H1 (cell line): ENCODE results near the gene ASTN2. TPM values are rescaled to one million over a fixed set of nuclear protein-coding genes. Genes with fewer than 3 reads are reported as not detected.

Experiments used
- ASH2L ChIP-seq: fragments of 200-600, 300-600 bp; sonication (generic); IDR thresholded peaks from one replicate; pipeline ENCODE4 v1.7.1; 2017; ENCODE audit warnings: low read length
- BACH1 ChIP-seq: IDR thresholded peaks from 2 replicates; pipeline ENCODE4 v1.6.1; 2012; ENCODE audit warnings: low read length, improper control_type of control experiment
- BCL11A ChIP-seq, 2 experiments: IDR thresholded peaks; one replicate each; pipeline ENCODE4 v1.6.1; 2011; ENCODE audit warnings: low read depth in 2 of 2, low read length in 2 of 2, mild to moderate bottlenecking in 2 of 2
- CBX5 ChIP-seq: fragments of 300-800, 300-1000 bp; sonication (generic); IDR thresholded peaks from 2 replicates; pipeline ENCODE4 v1.7.1; 2016; ENCODE audit warnings: antibody characterized with exemption, low read length, low read depth
- CBX8 ChIP-seq: fragments of 300-800, 300-1000 bp; sonication (generic); IDR thresholded peaks from 2 replicates; pipeline ENCODE4 v1.7.1; 2016; ENCODE audit warnings: low read depth, low read length, borderline replicate concordance
- CEBPB ChIP-seq: IDR thresholded peaks from 2 replicates; pipeline ENCODE4 v1.6.1; 2012; ENCODE audit warnings: low read depth, low read length
- CHD1 ChIP-seq: IDR thresholded peaks from 2 replicates; pipeline ENCODE4 v1.6.1; 2012; ENCODE audit warnings: low read depth, low read length, improper control_type of control experiment
- CHD2 ChIP-seq: IDR thresholded peaks from 2 replicates; pipeline ENCODE4 v1.6.1; 2012; ENCODE audit warnings: low read length, improper control_type of control experiment
- CREB1 ChIP-seq: IDR thresholded peaks from 2 replicates; pipeline ENCODE4 v1.6.1; 2012; ENCODE audit warnings: inconsistent platforms
- FOSL1 ChIP-seq: IDR thresholded peaks from 2 replicates; pipeline ENCODE4 v1.6.1; 2011; ENCODE audit warnings: mild to moderate bottlenecking, low read depth, low read length, moderate library complexity; ENCODE audit not compliant: insufficient read depth
- GABPA ChIP-seq: IDR thresholded peaks from 2 replicates; pipeline ENCODE4 v1.6.1; 2011; ENCODE audit warnings: mild to moderate bottlenecking, low read length, moderate library complexity, borderline replicate concordance; ENCODE audit not compliant: insufficient read depth
- HDAC6 ChIP-seq: IDR thresholded peaks from one replicate; pipeline ENCODE4 v1.7.1; 2012; ENCODE audit warnings: low read depth, mild to moderate bottlenecking, inconsistent platforms, low read length, moderate library complexity
- KDM4A ChIP-seq: IDR thresholded peaks from one replicate; pipeline ENCODE4 v1.7.1; 2012; ENCODE audit warnings: low read depth, mild to moderate bottlenecking, moderate library complexity, low read length, inconsistent platforms; ENCODE audit not compliant: severe bottlenecking
- MAFK ChIP-seq: IDR thresholded peaks from 2 replicates; pipeline ENCODE4 v1.6.1; 2012; ENCODE audit warnings: low read depth, mild to moderate bottlenecking, improper control_type of control experiment, low read length
- NANOG ChIP-seq: IDR thresholded peaks from 2 replicates; pipeline ENCODE4 v1.6.1; 2011; ENCODE audit warnings: low read length, low read depth, mild to moderate bottlenecking, inconsistent platforms; ENCODE audit not compliant: insufficient read depth, poor library complexity, severe bottlenecking
- POLR2A ChIP-seq, 2 experiments: IDR thresholded peaks; 1 replicate in 1 of 2; 2 replicates in 1 of 2; pipeline ENCODE4 v1.6.1; 2011; ENCODE audit warnings: low read depth in 2 of 2, low read length in 2 of 2, mild to moderate bottlenecking in 2 of 2; ENCODE audit errors: control extremely low read depth in 1 of 2
- RAD21 ChIP-seq, 2 experiments: IDR thresholded peaks in 1 of 2; conservative IDR thresholded peaks in 1 of 2; 2 replicates each; pipeline ENCODE4 v1.6.1; 2011; ENCODE audit warnings: low read depth in 2 of 2, low read length in 2 of 2, improper control_type of control experiment in 1 of 2, inconsistent platforms in 1 of 2, mild to moderate bottlenecking in 1 of 2, moderate library complexity in 1 of 2
- SAP30 ChIP-seq: fragments of 300-600 bp; sonication (generic); IDR thresholded peaks from 2 replicates; pipeline ENCODE4 v1.7.1; 2012; ENCODE audit warnings: low read length, moderate library complexity, mild to moderate bottlenecking, inconsistent platforms; ENCODE audit not compliant: insufficient read depth, insufficient replicate concordance
- SP1 ChIP-seq: IDR thresholded peaks from 2 replicates; pipeline ENCODE4 v1.6.1; 2011; ENCODE audit warnings: low read depth, low read length
- SP4 ChIP-seq: IDR thresholded peaks from 2 replicates; pipeline ENCODE4 v1.6.1; 2012; ENCODE audit warnings: low read length, inconsistent platforms
- SRF ChIP-seq: IDR thresholded peaks from 2 replicates; pipeline ENCODE4 v1.6.1; 2011; ENCODE audit warnings: mild to moderate bottlenecking, low read depth, low read length, moderate library complexity
- TEAD4 ChIP-seq: IDR thresholded peaks from 2 replicates; pipeline ENCODE4 v1.6.1; 2012; ENCODE audit warnings: low read depth, low read length, inconsistent platforms, mixed read lengths
- YY1 ChIP-seq: IDR thresholded peaks from 2 replicates; pipeline ENCODE4 v1.6.1; 2011; ENCODE audit warnings: low read depth, mild to moderate bottlenecking, low read length
- polyA plus RNA-seq, 7 experiments: library from polyadenylated mRNA; depleted of rRNA in 3 of 7; stranded (reverse) in 5 of 7; unstranded in 2 of 7; fragments of >200 nt in 5 of 7; fragments of 200-250 nt in 2 of 7; gene quantifications; 1 replicate in 5 of 7; 2 replicates in 1 of 7; 4 replicates in 1 of 7; pipeline versions ENCODE4 v1.2.1 to v1.2.3, GENCODE V29; 2011 to 2013; ENCODE audit warnings: missing spikeins in 2 of 7, mixed read lengths in 2 of 7
- total RNA-seq: library from RNA; stranded (reverse); fragmentation: NEBNext Ultra II Directional; extraction: Animal tissue kit (Norgen Biotek cat#: 25700); gene quantifications from 2 replicates; pipeline ENCODE4 v1.2.1, GENCODE V29; 2021
- TF ChIP-seq, protein P1 (sequence below): IDR thresholded peaks from 2 replicates; pipeline ENCODE4 v1.6.1; 2011; ENCODE audit warnings: low read length, improper control_type of control experiment

ASTN2 gene
- total and polyA plus RNA-seq, 2 of the 8 experiments (the other 6 are each of a cell fraction or from before 2014, with no cell fraction given) = 8.2 to 13.7 TPM

DNA sequence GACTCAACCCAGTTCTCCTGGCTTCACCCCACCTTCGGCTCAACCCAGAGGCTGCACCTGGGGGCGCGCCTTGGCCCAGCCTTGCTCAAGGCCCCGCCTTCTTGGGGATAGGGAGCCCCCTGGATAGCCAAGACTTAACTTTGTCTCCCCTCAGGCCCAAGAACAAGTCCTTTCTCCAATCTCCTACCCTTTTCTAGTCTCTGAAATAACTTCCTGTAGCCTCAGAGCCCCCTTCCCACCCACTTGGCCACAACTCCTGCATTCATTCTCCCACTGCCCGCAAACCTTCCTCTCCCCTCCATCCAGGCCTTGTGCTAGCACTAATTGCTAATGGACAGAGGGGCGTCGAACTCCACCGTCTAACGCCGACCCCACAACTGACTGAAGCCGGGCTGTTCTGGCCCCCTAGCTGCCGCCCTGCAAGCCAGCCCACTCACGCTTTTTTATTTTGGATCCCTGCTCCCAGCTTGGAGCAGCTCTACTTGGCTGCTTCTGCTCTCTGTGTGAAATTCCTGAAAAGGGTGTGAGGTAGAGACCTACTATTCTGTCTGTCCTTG, 579 bp upstream of the ASTN2 start (continued):
- TF ChIP-seq CBX8 (no peak), GABPA (no peak), CEBPB (no peak), RAD21 (IDR thresholded peaks at IDR 0.05 in 1 of 2, conservative IDR thresholded peaks at IDR 0.05 in 1 of 2; ENCODE audit: low read depth in 2 of 2, low read length in 2 of 2) (no peak), BCL11A (IDR thresholded peaks at IDR 0.05; ENCODE audit: low read depth in 2 of 2, low read length in 2 of 2) (no peak), BACH1 (no peak), SAP30 (no peak), SP1 (no peak), CHD2 (no peak), NANOG (no peak), POLR2A (IDR thresholded peaks at IDR 0.05; ENCODE audit: control extremely low read depth in 1 of 2, low read depth in 2 of 2, low read length in 2 of 2) (no peak), YY1 (no peak), CREB1 (no peak), KDM4A (no peak), FOSL1 (no peak), ASH2L (no peak), SRF (no peak), CHD1 (no peak), MAFK (no peak), SP4 (no peak), HDAC6 (no peak), TEAD4 (0 out of 2 replicates have a peak, but pooled peaks have one; percentile 1), CBX5 (no peak)
- TF ChIP-seq, protein P1, sequence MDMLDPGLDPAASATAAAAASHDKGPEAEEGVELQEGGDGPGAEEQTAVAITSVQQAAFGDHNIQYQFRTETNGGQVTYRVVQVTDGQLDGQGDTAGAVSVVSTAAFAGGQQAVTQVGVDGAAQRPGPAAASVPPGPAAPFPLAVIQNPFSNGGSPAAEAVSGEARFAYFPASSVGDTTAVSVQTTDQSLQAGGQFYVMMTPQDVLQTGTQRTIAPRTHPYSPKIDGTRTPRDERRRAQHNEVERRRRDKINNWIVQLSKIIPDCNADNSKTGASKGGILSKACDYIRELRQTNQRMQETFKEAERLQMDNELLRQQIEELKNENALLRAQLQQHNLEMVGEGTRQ = no peak
